Activated CD4-positive, alpha-beta T cell treated with anti-CD3 and anti-CD28 coated beads, Interleukin-10, Interleukin-2, amounts not matched to agents 100 ng/mL and 50 ng/mL, durations not matched to agents 16 hours and 8 hours (primary cell): ENCODE results near the gene RAX2.
"Not testable (repeated sequence)": the region's sequence is repeated elsewhere in the genome, so short reads cannot be mapped to it uniquely, and the experiment has no call there.

Experiments
- DNase-seq: peaks from one replicate; pipeline ENCODE4 v3.0.0-alpha.2; 2020

The RAX2 gene

GRCh38 chr19:3771906-3772455 is at the start of gene RAX2:
Gene RAX2, minus strand, starts transcription at chr19:3772228. Its CDS starts 486 bp downstream, at chr19:3771742.
- no peak for DNase-seq

GRCh38 chr19:3821156-3821555 is 49.1 kb upstream of the RAX2 start:
- DNase-seq: no peak

- DNase-seq: no peak
Measured at GRCh38 chr19:3819989-3820388, 48.0 kb upstream of the RAX2 start.

GRCh38 chr19:3818918-3819317 is 46.9 kb upstream of the RAX2 start:
- no peak for DNase-seq

- peak; percentile 52 for DNase-seq
Measured at GRCh38 chr19:3818466-3818865, 46.4 kb upstream of the RAX2 start.

GRCh38 chr19:3817761-3818160 is 45.7 kb upstream of the RAX2 start:
- no peak for DNase-seq

- DNase-seq: no peak
Measured at GRCh38 chr19:3816566-3817218, 44.7 kb upstream of the RAX2 start.

GRCh38 chr19:3816148-3816547 is 44.1 kb upstream of the RAX2 start:
- DNase-seq: not testable (repeated sequence)

GRCh38 chr19:3814648-3815047 is 42.6 kb upstream of the RAX2 start:
- DNase-seq: no peak

GRCh38 chr19:3813473-3814392 is 41.7 kb upstream of the RAX2 start:
- no peak for DNase-seq

GRCh38 chr19:3810708-3811355 is 38.8 kb upstream of the RAX2 start:
- DNase-seq: no peak

GRCh38 chr19:3809881-3810707 is 38.1 kb upstream of the RAX2 start:
- DNase-seq: no peak

- no peak for DNase-seq
Measured at GRCh38 chr19:3808420-3809143, 36.6 kb upstream of the RAX2 start.

- DNase-seq: no peak
Measured at GRCh38 chr19:3807574-3808354, 35.7 kb upstream of the RAX2 start.

- no peak for DNase-seq
Measured at GRCh38 chr19:3807131-3807480, 35.1 kb upstream of the RAX2 start.

- no peak for DNase-seq
Measured at GRCh38 chr19:3805859-3806258, 33.8 kb upstream of the RAX2 start.

GRCh38 chr19:3804429-3804828 is 32.4 kb upstream of the RAX2 start:
- DNase-seq: no peak

GRCh38 chr19:3803986-3804385 is 32.0 kb upstream of the RAX2 start:
- DNase-seq: no peak

GRCh38 chr19:3803114-3803888 is 31.3 kb upstream of the RAX2 start:
- no peak for DNase-seq

GRCh38 chr19:3801412-3802096 is 29.5 kb upstream of the RAX2 start:
- DNase-seq: peak; percentile 59
